Measurements from ENCODE around the gene PAX7. TPM values are rescaled to one million over a fixed set of nuclear protein-coding genes. Genes with fewer than 3 reads are reported as not detected.
A peak's percentile ranks its signal among the peaks of the same experiment; 100 is the strongest.

Gene PAX7
- polyA plus RNA-seq, 1 donor from 2014 or later, result not detected

- H3K27ac ChIP-seq (ENCODE audit: low read length), result no peak overlapping the region
- H3K9ac ChIP-seq (ENCODE audit: low read length), result peak overlapping the region; percentile 51
Observed at GRCh38 chr1:18643154-18644012, 12.7 kb downstream of the PAX7 start.

GRCh38 chr1:18644013-18644399, 13.4 kb downstream of the PAX7 start:
- H3K4me3 ChIP-seq (ENCODE audit: low read length), result peak overlapping the region; percentile 61
- peaks cover 99% of the 10 kb centered on the region for H3K27me3 ChIP-seq (ENCODE audit: insufficient read depth, low read depth, low read length)
- H4K20me1 ChIP-seq (ENCODE audit: insufficient read depth), result no peaks in the 10 kb centered on the region
- H3F3A ChIP-seq (ENCODE audit: insufficient read depth, low read length, poor library complexity, severe bottlenecking), result no peaks in the 10 kb centered on the region
- H3K9ac ChIP-seq (ENCODE audit: low read length), result no peak overlapping the region
- H3K27ac ChIP-seq (ENCODE audit: low read length), result no peak overlapping the region
- no peak for TF ChIP-seq MXI1 (conservative IDR thresholded peaks at IDR 0.05; ENCODE audit: poor library complexity, severe bottlenecking)
- no peak for TF ChIP-seq REST (IDR thresholded peaks at IDR 0.05; ENCODE audit: borderline replicate concordance)
- TF ChIP-seq EZH2 (IDR thresholded peaks at IDR 0.05; ENCODE audit: borderline replicate concordance, insufficient read depth, low read length, poor library complexity, severe bottlenecking), result no peak
- TF ChIP-seq POLR2AphosphoS5 (IDR thresholded peaks at IDR 0.05), result no peak
- TF ChIP-seq SMC3 (conservative IDR thresholded peaks at IDR 0.05; ENCODE audit: poor library complexity), result no peak
- TF ChIP-seq RAD21 (conservative IDR thresholded peaks at IDR 0.05), result no peak
- no peaks in the 10 kb centered on the region for H3K9me3 ChIP-seq (ENCODE audit: low read length)
- H3K9me2 ChIP-seq (ENCODE audit: insufficient read depth, low read length), result no peaks in the 10 kb centered on the region
- H3K4me2 ChIP-seq (ENCODE audit: low read length), result no peak overlapping the region
- no peaks in the 10 kb centered on the region for H3K36me3 ChIP-seq (ENCODE audit: insufficient read depth, low read length)
- no peak overlapping the region for H2AFZ ChIP-seq (ENCODE audit: low read depth, low read length)
- no peaks in the 10 kb centered on the region for H3K79me2 ChIP-seq (replicated peaks; ENCODE audit: insufficient read depth, low read length)

More at GRCh38 chr1:18643154-18644012, 12.7 kb downstream of the PAX7 start:
- Histone ChIP-seq H4K20me1 (ENCODE audit: insufficient read depth) (no peaks in the 10 kb centered on the region), H3K4me2 (ENCODE audit: low read length) (peak overlapping the region; percentile 70), H3K9me3 (ENCODE audit: low read length) (no peaks in the 10 kb centered on the region), H3K36me3 (ENCODE audit: insufficient read depth, low read length) (no peaks in the 10 kb centered on the region), H3K79me2 (replicated peaks; ENCODE audit: insufficient read depth, low read length) (no peaks in the 10 kb centered on the region), H3K27me3 (ENCODE audit: insufficient read depth, low read depth, low read length) (peaks cover 99% of the 10 kb centered on the region), H2AFZ (ENCODE audit: low read depth, low read length) (peak overlapping the region; percentile 2), H3F3A (ENCODE audit: insufficient read depth, low read length, poor library complexity, severe bottlenecking) (no peaks in the 10 kb centered on the region), H3K9me2 (ENCODE audit: insufficient read depth, low read length) (no peaks in the 10 kb centered on the region), H3K4me3 (ENCODE audit: low read length) (peak overlapping the region; percentile 61)
- peak; percentile 36 for TF ChIP-seq EZH2 (IDR thresholded peaks at IDR 0.05; ENCODE audit: borderline replicate concordance, insufficient read depth, low read length, poor library complexity, severe bottlenecking)
- TF ChIP-seq MXI1 (conservative IDR thresholded peaks at IDR 0.05; ENCODE audit: poor library complexity, severe bottlenecking), result no peak
- peak; percentile 43 for TF ChIP-seq POLR2AphosphoS5 (IDR thresholded peaks at IDR 0.05)
- TF ChIP-seq REST (IDR thresholded peaks at IDR 0.05; ENCODE audit: borderline replicate concordance), result no peak
- TF ChIP-seq EP300 (conservative IDR thresholded peaks at IDR 0.05; ENCODE audit: poor library complexity, severe bottlenecking), result no peak
- no peak for TF ChIP-seq CTCF (IDR thresholded peaks at IDR 0.05; ENCODE audit: poor library complexity, severe bottlenecking)
- TF ChIP-seq RAD21 (conservative IDR thresholded peaks at IDR 0.05), result no peak
- no peak for TF ChIP-seq SMC3 (conservative IDR thresholded peaks at IDR 0.05; ENCODE audit: poor library complexity)
